ENCODE measurements around the gene FZR1. TPM values are rescaled to one million over a fixed set of nuclear protein-coding genes. Genes with fewer than 3 reads are reported as not detected.

FZR1 gene
- total RNA-seq, 1 donor from 2014 or later = 84.7 TPM

GRCh38 chr19:3474010-3474409 is 32.1 kb upstream of the FZR1 start:
- DNase-seq (ENCODE audit: low spot score) = peak; percentile 82

DNA sequence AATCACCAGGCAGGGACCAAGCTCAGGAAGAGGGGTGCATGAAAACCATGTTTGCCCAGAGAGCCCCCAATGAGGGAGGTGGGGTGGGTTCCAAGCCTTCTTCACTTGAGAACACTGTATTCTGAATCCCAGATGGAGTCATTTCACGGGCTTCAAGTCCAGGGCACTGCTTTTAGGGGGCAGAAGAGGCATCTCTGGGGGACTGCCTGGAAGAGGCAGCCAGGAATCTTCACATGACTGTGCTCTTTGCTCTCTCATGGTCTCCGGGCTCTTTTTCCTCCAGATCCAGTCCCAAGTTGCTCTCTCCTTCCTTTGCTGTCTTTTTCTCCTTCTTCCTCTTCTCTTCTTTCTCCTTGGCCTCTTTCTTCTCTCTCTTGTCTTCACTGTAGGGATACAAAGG is 31.5 kb upstream of the FZR1 start:
- no peak for DNase-seq (ENCODE audit: low spot score)

DNA sequence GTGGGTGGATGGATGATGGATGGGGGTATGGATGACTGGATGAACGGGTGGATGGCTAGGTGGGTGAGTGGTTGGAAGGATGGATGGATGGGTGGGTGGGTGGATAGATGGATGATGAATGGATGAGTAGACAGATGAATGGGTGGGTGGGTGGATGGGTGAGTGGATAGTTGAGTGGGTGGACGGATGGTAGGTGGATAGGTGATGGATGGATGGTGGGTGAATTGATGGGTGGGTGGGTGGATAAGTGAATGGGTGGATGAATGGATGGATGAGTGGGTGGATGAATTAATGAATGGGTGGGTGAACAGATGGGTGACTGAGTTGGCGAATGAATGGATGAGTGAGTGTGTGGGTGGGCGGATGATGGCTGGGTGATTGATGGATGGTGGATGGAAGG is 30.7 kb upstream of the FZR1 start:
- DNase-seq (ENCODE audit: low spot score) = no peak

DNA sequence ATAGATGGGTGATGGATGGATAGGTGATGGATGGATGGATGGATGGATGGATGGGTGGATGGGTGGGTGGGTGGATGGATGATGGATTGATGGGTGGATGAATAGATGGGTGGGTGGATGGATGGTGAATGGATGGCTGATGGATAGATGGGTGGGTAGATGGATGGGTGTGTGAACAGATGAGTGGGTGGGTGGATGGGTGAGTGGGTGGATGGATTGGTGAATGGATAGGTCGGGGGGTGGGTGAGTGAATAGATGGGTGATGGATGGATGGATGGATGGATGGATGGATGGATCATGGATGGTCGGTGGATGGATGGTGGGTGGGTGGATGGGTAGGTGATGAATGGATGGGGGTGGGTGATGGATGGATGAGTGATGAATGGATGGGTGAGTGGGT is 29.3 kb upstream of the FZR1 start:
- DNase-seq (ENCODE audit: low spot score) = no peak

DNA sequence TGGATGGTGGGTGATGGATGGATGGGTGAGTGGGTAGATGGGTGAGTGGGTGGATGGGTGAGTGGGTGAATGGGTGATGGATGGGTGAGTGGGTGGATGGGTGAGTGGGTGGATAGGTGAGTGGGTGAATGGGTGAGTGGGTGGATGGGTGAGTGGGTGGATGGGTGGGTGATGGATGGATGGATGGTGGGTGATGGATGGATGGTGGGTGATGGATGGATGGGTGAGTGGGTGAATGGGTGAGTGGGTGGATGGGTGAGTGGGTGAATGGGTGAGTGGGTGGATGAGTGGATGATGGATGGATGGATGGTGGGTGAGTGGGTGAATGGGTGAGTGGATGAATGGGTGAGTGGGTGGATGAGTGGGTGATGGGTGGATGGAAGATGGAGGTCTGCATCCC is 28.6 kb upstream of the FZR1 start:
- no peak for DNase-seq (ENCODE audit: low spot score)

GRCh38 chr19:3477951-3478350 is 28.2 kb upstream of the FZR1 start:
- no peak for DNase-seq (ENCODE audit: low spot score)

DNA sequence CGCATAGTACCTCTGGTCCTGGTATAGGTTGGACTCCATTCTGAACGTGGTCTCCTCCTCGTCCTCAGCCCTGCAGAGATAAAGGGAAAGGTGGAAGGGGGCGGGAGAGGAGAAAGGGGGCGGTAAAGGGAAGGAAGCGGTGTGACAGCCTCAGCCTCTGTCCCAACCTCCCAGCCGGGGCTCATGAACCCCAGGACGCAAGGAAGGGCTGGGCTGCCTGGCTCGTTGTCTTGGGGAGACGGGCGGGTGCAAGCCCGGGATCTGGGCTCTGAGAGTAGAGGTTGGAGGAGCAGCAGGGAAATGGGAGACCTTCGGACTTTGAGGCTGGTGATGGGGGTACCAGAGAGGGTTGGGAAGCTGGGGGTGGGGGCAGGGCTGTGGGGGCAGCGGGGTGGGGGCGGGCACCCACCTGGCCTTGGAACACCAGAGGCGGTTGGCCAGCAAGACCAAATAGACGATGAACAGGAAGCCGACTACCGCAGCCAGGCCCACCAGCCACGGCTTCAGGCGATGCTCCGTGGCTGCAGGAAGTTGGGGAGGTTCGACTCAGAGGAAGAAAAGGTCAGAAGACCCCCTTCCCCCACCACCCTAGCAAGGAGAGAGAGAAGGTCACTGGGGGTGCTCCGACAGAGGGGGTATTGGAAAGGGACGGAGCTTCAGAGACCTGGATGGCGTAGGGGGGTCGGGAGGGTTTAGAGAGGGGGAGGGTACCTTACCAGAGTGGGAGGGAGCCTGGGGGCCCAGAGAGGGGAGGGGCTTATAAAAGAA is 27.5 kb upstream of the FZR1 start:
- DNase-seq (ENCODE audit: low spot score) = no peak

DNA sequence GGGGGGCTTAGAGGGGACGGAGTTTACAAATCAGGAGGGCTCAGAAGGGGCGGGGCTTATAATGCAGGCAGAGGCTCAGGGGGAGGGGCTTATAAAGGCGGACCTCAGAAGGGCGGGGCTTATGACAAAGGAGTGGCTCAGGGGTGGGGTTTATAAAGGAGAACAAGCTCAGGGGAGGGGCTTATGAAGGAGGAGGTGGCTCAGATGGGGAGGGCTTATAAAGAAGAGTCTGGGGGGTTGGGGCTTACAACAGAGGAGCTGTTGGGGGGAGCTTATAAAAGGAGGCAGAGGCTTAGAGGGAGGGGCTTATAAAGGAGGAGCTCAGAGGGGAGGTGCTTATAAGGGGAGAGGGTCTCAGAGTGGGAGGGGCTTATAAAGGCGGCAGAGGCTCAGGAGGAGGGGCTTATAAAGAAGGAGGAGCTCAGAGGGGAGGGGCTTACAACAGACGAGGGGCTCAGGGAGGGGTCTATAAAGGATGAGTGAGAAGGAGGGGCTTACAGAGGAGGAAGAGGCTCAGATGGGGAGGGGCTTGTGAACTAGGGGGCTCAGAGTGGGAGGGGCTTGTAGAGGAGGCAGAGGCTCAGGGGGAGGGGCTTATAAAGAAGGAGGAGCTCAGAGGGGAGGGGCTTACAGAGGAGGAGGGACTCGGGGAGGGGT is 26.8 kb upstream of the FZR1 start:
- peak; percentile 72 for DNase-seq (ENCODE audit: low spot score)

DNA sequence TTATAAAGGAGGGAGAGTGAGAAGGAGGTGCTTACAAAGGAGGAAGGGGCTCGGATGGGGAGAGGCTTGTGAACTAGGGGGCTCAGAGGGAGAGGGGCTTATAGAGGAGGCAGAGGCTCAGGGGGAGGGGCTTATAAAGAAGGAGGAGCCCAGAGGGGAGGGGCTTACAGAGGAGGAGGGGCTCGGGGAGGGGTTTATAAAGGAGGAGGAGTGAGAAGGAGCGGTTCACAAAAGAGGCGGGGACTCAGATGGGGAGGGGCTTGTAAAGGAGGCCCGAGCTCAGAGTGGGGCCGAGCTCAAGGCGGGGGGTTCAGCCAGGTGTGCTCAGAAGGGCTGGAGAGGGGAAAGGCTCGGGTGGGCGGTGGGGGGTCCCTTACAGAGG is 26.3 kb upstream of the FZR1 start:
- DNase-seq (ENCODE audit: low spot score) = peak; percentile 62

- peak; percentile 87 for DNase-seq (ENCODE audit: low spot score)
These were observed 25.6 kb upstream of the FZR1 start, which contains the start of gene SMIM24 for GRCh38 chr19:3480383-3481091. Gene SMIM24 (minus strand): TSS chr19:3480525. CDS start chr19:3480463, 62 bp downstream.

DNA sequence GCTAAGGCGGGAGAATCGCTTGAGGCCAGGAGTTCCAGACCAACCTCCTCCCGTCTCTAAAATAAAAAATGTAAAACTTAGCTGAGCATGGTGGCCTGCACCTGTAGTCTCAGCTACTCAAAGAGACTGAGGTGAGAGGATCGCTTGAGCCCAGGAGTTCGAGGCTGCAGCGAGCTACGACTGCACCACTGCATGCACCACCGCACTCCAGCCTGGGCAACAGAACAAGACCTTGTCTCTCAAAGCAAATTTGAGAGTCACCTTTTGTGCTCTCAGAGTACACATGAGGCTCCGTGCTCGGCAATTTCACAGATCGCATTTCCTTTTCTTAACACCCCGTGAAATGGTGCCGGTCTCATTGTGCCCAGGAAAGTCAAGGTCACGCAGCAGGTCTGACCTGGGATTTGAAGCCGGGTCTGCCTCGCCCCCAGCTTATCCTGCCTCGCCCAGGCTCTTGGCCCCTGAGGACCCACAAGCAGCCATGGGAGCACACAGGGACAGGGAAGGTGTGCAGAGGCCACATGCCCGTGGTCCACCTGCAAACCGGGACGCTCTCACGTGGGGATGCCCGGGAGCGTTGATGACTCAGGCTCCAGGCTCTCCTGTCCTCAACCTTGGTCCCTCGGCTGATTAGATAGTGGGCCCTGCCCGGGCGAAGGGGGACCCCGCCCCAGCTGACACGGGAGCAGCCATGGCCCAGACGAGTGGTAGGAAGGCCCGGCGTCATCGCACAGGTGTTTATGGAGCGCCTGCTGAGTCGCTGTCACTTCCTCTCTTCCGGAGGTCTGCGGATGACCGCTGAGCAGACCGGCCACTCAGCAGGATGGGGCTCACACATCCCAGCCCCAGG is 24.6 kb upstream of the FZR1 start:
- peak; percentile 54 for DNase-seq (ENCODE audit: low spot score)

GRCh38 chr19:3482507-3483225 is 23.4 kb upstream of the FZR1 start:
- DNase-seq (ENCODE audit: low spot score) = no peak

DNA sequence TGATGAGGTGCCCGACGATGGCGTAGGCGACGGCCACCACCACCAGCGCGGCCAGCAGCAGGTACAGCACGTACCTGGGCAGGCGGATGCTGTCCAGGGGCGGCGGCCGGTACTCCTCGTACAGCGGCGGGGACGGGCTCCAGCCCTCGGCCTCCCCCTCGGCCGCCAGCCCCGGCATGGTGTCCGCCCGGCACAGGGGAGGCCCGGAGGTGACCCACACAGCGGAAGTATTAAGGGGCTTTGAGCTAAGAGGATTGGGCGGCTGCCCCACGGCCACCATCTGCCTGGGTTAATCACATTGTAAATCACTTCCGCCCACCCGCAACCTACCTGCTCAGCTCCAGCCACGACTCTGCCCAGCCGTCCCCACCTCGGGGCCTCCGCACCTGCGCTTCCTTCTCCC is 22.9 kb upstream of the FZR1 start, which contains the start of gene SMIM44:
TSS of gene SMIM44 (minus strand) at position 216 of the 403 bp plus-strand sequence. CDS start at position 178, 38 bp downstream.
- no peak for DNase-seq (ENCODE audit: low spot score)

- no peak for DNase-seq (ENCODE audit: low spot score)
These were observed 14.6 kb upstream of the FZR1 start for GRCh38 chr19:3491396-3492119.

- no peak for DNase-seq (ENCODE audit: low spot score)
These were observed 13.8 kb upstream of the FZR1 start for GRCh38 chr19:3492131-3492839.

- DNase-seq (ENCODE audit: low spot score) = no peak
These were observed 13.2 kb upstream of the FZR1 start for GRCh38 chr19:3492919-3493318.

- no peak for DNase-seq (ENCODE audit: low spot score)
These were observed 12.5 kb upstream of the FZR1 start for GRCh38 chr19:3493651-3494050.

GRCh38 chr19:3494051-3494450 is 12.1 kb upstream of the FZR1 start:
- DNase-seq (ENCODE audit: low spot score) = no peak

GRCh38 chr19:3494559-3494958 is 11.6 kb upstream of the FZR1 start:
- no peak for DNase-seq (ENCODE audit: low spot score)
